SK-N-SH treated with all-trans-retinoic acid at 6 μM for 48 hours (cell line): ENCODE measurements around the gene ACTN4.
"Not testable (repeated sequence)": the region's sequence is repeated elsewhere in the genome, so short reads cannot be mapped to it uniquely, and the experiment has no call there.

Source experiments
- ARNTL ChIP-seq: fragments of 450-650 bp; formaldehyde crosslinking; IDR thresholded peaks from 2 replicates; pipeline ENCODE4 v1.5.0; 2020; ENCODE audit warnings: low read depth, mild to moderate bottlenecking, moderate library complexity, borderline replicate concordance
- CREB5 ChIP-seq: fragments of 250-450 bp; sonication (Bioruptor Pico); IDR thresholded peaks from 2 replicates; pipeline ENCODE4 v1.5.1; 2020; ENCODE audit warnings: low read depth, mild to moderate bottlenecking, moderate library complexity
- CSDC2 ChIP-seq: fragments of 250-450 bp; sonication (Bioruptor Pico); IDR thresholded peaks from 2 replicates; pipeline ENCODE4 v1.5.0; 2020; ENCODE audit warnings: mild to moderate bottlenecking, moderate library complexity
- OSR1 ChIP-seq: fragments of 250-450 bp; sonication (Bioruptor Pico); IDR thresholded peaks from 2 replicates; pipeline ENCODE4 v1.8.0; 2022; ENCODE audit warnings: moderate library complexity, mild to moderate bottlenecking, inconsistent platforms
- PATZ1 ChIP-seq: fragments of 250-450 bp; sonication (Bioruptor Pico); IDR thresholded peaks from 2 replicates; pipeline ENCODE4 v1.8.0; 2020; ENCODE audit warnings: mild to moderate bottlenecking, moderate library complexity, borderline replicate concordance
- RARB ChIP-seq: fragments of 250-450 bp; sonication (Bioruptor Pico); IDR thresholded peaks from 2 replicates; pipeline ENCODE4 v1.8.0; 2021; ENCODE audit warnings: mild to moderate bottlenecking, moderate library complexity
- SNAI2 ChIP-seq: fragments of 250-450 bp; sonication (Bioruptor Pico); IDR thresholded peaks from 2 replicates; pipeline ENCODE4 v1.5.0; 2020; ENCODE audit warnings: mild to moderate bottlenecking, moderate library complexity
- TSHZ2 ChIP-seq: fragments of 250-450 bp; sonication (Bioruptor Pico); IDR thresholded peaks from 2 replicates; pipeline ENCODE4 v1.5.0; 2020; ENCODE audit warnings: mild to moderate bottlenecking, moderate library complexity
- ZFP3 ChIP-seq: fragments of 250-450 bp; sonication (Bioruptor Pico); IDR thresholded peaks from 2 replicates; pipeline ENCODE4 v1.5.0; 2020; ENCODE audit warnings: mild to moderate bottlenecking, moderate library complexity
- ZNF565 ChIP-seq: fragments of 450-650 bp; formaldehyde crosslinking; conservative IDR thresholded peaks from 2 replicates; pipeline ENCODE4 v1.5.0; 2020; ENCODE audit warnings: low read depth, mild to moderate bottlenecking, moderate library complexity
- ZNF70 ChIP-seq: fragments of 450-650 bp; formaldehyde crosslinking; IDR thresholded peaks from 2 replicates; pipeline ENCODE4 v1.5.0; 2020; ENCODE audit warnings: mild to moderate bottlenecking, moderate library complexity
- ZNF8 ChIP-seq: fragments of 450-650 bp; formaldehyde crosslinking; IDR thresholded peaks from 2 replicates; pipeline ENCODE4 v1.5.0; 2020; ENCODE audit warnings: mild to moderate bottlenecking, moderate library complexity

DNA sequence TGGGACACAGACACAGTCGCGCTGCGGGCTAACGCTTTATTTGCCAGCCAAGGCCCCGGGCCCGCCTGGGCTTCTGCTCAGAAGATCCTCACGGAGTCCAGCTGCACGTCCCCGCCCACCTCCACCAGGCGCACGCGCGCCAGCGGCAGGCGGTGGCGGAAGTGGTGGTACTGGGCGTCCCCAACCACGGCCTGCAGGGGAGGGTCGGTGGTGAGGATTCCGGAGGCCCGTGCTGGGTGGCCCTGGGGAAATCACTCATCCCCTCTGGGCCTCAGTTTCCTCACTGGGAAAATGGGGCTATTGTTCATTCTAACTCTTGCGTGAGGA is 123.5 kb downstream of the ACTN4 start:
- TF ChIP-seq RARB; CREB5; SNAI2 (CRISPR knock-in tag); TSHZ2 (CRISPR knock-in tag); CSDC2 (CRISPR knock-in tag); OSR1; PATZ1 (CRISPR knock-in tag); ZNF8 (CRISPR knock-in tag); ZNF70 (CRISPR knock-in tag); ZNF565 (CRISPR knock-in tag); ARNTL; ZFP3: not testable (repeated sequence)
